Neural progenitor cell (in vitro differentiated cells): Measurements from ENCODE around the gene ZBTB7A. TPM values are rescaled to one million over a fixed set of nuclear protein-coding genes. Genes with fewer than 3 reads are reported as not detected.

Source experiments
- DNase-seq: peaks from one replicate; pipeline ENCODE4 v3.0.0-alpha.2; 2016; ENCODE audit warnings: low spot score
- H2AFZ ChIP-seq: fragments of 200-600 bp; sonication (generic); replicated peaks from 2 replicates; pipeline ENCODE4 v1.6.1; 2016; ENCODE audit warnings: antibody characterized with exemption
- H3F3A ChIP-seq: fragments of 200-600 bp; sonication (generic); 2 replicates; pipeline ENCODE4 v1.6.1; 2016; ENCODE audit warnings: antibody characterized with exemption, low read depth
- H3K27ac ChIP-seq: fragments of 200-600 bp; sonication (generic); 2 replicates; pipeline ENCODE4 v1.5.1; 2016; ENCODE audit warnings: mild to moderate bottlenecking
- H3K27me3 ChIP-seq: fragments of 200-600 bp; sonication (generic); 2 replicates; pipeline ENCODE4 v1.6.1; 2016; ENCODE audit warnings: mild to moderate bottlenecking, moderate library complexity
- H3K36me3 ChIP-seq: fragments of 200-600 bp; sonication (generic); 2 replicates; pipeline ENCODE4 v1.5.1; 2016
- H3K4me1 ChIP-seq: fragments of 200-600 bp; sonication (generic); 2 replicates; pipeline ENCODE4 v1.6.1; 2016; ENCODE audit warnings: mixed run types
- H3K4me2 ChIP-seq: fragments of 200-600 bp; sonication (generic); 2 replicates; pipeline ENCODE4 v1.6.1; 2016
- H3K4me3 ChIP-seq: fragments of 200-600 bp; sonication (generic); 2 replicates; pipeline ENCODE4 v1.5.1; 2016
- H3K79me2 ChIP-seq: fragments of 200-600 bp; sonication (generic); 2 replicates; pipeline ENCODE4 v1.6.1; 2016; ENCODE audit warnings: low read depth
- H3K9ac ChIP-seq: fragments of 200-600 bp; sonication (generic); 2 replicates; pipeline ENCODE4 v1.6.1; 2016
- H3K9me3 ChIP-seq: fragments of 200-600 bp; sonication (generic); 2 replicates; pipeline ENCODE4 v1.5.1; 2016; ENCODE audit warnings: low read depth
- H4K20me1 ChIP-seq: fragments of 200-600 bp; sonication (generic); 2 replicates; pipeline ENCODE4 v1.6.1; 2016; ENCODE audit warnings: low read depth
- H3K27ac Mint-ChIP-seq: 3 replicates; pipeline ENCODE4 v1.8.0; 2021; ENCODE audit warnings: mixed read lengths
- H3K27me3 Mint-ChIP-seq: 2 replicates; pipeline ENCODE4 v1.8.0; 2022; ENCODE audit warnings: low read depth, mild to moderate bottlenecking, inconsistent platforms, moderate library complexity, mixed read lengths; ENCODE audit not compliant: insufficient read depth
- H3K36me3 Mint-ChIP-seq: 3 replicates; pipeline ENCODE4 v1.8.0; 2021; ENCODE audit warnings: mixed read lengths
- H3K4me1 Mint-ChIP-seq: 3 replicates; pipeline ENCODE4 v1.8.0; 2021; ENCODE audit warnings: mixed read lengths
- H3K4me3 Mint-ChIP-seq: 3 replicates; pipeline ENCODE4 v1.8.0; 2021; ENCODE audit warnings: mild to moderate bottlenecking, moderate library complexity, mixed read lengths
- H3K9me3 Mint-ChIP-seq: 3 replicates; pipeline ENCODE4 v1.8.0; 2020; ENCODE audit warnings: mixed read lengths
- EZH2 ChIP-seq: fragments of 200-600 bp; sonication (generic); IDR thresholded peaks from 2 replicates; pipeline ENCODE4 v1.6.1; 2017; ENCODE audit warnings: antibody characterized with exemption, mild to moderate bottlenecking, moderate library complexity
- EZH2phosphoT487 ChIP-seq: fragments of 200-600 bp; sonication (generic); IDR thresholded peaks from 2 replicates; pipeline ENCODE4 v1.6.1; 2017; ENCODE audit warnings: antibody characterized with exemption
- total RNA-seq: library from RNA; depleted of rRNA; stranded (reverse); fragments of >200 nt; gene quantifications from 2 replicates; pipeline ENCODE4 v1.2.3, GENCODE V29; 2015; ENCODE audit warnings: low replicate concordance
- TF ChIP-seq, protein P1 (sequence below): fragments of 200-600 bp; sonication (generic); IDR thresholded peaks from 2 replicates; pipeline ENCODE4 v1.5.1; 2017; ENCODE audit warnings: antibody characterized with exemption, mild to moderate bottlenecking

ZBTB7A gene
- total RNA-seq, 1 donor from 2014 or later, result 4.0 TPM

DNA sequence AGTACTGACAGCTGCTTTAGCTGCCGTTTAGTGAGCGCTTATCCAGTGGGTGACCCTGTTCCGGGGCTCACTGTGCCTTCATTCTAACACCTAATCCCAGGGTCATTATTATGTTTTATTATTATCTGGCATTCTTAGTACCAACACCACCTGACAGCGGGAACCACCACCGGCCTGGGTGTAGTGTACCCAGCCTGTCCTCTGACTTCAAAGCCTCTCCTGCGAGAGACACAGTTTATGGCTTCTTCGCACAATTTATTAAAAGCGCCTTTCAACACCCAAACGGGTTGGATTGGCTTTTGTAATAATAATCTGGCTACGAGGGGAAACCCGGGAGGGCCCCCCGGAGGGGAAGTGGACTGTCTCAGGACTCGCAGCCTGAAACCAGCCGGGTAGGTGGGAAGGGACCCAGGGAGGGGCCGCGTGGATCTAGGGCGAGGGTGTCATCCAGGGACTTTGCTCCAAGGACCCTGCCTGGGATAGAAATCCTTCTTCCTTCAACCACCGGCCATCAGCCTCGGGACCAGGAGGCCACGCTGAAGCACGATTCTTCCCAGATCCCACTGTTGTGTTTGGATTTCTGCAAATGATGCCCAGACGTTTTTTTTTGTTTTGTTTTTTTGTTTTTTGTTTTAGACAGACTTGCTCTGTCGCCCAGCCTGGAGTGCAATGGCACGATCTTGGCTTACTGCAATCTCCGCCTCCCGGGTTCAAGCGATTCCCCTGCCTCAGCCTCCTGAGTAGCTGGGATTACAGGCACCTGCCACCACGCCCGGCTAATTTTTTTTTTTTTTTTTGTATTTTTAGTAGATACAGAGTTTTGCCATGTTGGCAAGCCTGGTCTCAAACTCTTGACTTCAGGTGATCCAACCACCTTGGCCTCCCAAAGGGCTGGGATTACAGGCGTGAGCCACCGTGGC is 1.6 kb upstream of the ZBTB7A start:
- Histone ChIP-seq H3K9ac (no peak overlapping the region), H2AFZ (no peak overlapping the region), H3K79me2 (peaks cover 18% of the 10 kb centered on the region), H3K4me2 (peak overlapping the region; percentile 98), H3F3A (peaks cover 31% of the 10 kb centered on the region), H3K27me3 (peaks cover 37% of the 10 kb centered on the region), H3K4me3 (peak overlapping the region; percentile 81), H4K20me1 (peaks cover 17% of the 10 kb centered on the region), H3K9me3 (no peaks in the 10 kb centered on the region), H3K4me1 (peaks cover 13% of the 10 kb centered on the region), H3K27ac (no peak overlapping the region), H3K36me3 (no peaks in the 10 kb centered on the region)
- peak; percentile 51 for TF ChIP-seq EZH2phosphoT487
- TF ChIP-seq, protein P1, sequence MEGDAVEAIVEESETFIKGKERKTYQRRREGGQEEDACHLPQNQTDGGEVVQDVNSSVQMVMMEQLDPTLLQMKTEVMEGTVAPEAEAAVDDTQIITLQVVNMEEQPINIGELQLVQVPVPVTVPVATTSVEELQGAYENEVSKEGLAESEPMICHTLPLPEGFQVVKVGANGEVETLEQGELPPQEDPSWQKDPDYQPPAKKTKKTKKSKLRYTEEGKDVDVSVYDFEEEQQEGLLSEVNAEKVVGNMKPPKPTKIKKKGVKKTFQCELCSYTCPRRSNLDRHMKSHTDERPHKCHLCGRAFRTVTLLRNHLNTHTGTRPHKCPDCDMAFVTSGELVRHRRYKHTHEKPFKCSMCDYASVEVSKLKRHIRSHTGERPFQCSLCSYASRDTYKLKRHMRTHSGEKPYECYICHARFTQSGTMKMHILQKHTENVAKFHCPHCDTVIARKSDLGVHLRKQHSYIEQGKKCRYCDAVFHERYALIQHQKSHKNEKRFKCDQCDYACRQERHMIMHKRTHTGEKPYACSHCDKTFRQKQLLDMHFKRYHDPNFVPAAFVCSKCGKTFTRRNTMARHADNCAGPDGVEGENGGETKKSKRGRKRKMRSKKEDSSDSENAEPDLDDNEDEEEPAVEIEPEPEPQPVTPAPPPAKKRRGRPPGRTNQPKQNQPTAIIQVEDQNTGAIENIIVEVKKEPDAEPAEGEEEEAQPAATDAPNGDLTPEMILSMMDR, result no peak
- TF ChIP-seq EZH2, result peak; percentile 68
- peaks cover 12% of the 10 kb centered on the region for H3K4me1 Mint-ChIP-seq
- DNase-seq, result no peak
- peaks cover 25% of the 10 kb centered on the region for H3K27me3 Mint-ChIP-seq
- no peak overlapping the region for H3K27ac Mint-ChIP-seq
- peak overlapping the region; percentile 82 for H3K4me3 Mint-ChIP-seq
- H3K36me3 Mint-ChIP-seq, result no peaks in the 10 kb centered on the region
- H3K9me3 Mint-ChIP-seq, result no peaks in the 10 kb centered on the region

DNA sequence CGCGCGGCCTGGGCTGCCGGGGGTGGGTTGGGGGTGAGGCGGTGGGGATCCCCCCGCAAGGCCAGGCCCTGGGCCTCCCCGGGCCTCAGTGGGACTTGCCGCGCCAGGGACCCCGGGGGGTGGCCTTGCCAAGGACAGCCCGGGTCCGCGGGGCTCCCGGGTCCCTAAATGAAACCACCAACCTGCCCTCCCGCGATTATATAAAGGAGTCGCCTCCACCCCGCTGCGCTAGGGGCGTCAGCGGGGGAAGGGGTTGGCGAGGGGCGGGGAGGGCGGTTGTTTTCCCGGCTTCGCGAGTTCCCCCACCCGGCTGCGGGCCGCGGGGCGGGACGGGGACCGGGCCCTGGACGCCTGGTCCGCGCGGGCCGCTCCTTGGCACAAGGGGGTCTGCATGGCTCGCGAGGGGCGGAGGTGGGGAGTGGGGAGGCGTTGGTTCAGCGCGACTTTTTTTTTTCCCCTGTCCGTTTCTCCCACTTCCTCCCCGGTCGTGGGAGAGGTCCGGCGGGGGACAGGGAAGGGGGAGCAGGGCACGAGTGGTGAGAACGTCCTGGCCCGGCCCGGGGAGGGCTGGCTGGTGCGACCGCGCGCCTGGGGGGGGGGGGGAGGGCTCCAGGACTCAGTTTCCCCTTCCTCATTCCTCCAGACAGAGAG is 822 bp upstream of the ZBTB7A start:
- peak overlapping the region; percentile 82 for H3K4me3 Mint-ChIP-seq
- peaks cover 37% of the 10 kb centered on the region for H3K27me3 ChIP-seq
- no peak overlapping the region for H3K9ac ChIP-seq
- no peaks in the 10 kb centered on the region for H3K9me3 Mint-ChIP-seq
- H3F3A ChIP-seq, result peaks cover 32% of the 10 kb centered on the region
- TF ChIP-seq EZH2 (peak; percentile 91), EZH2phosphoT487 (peak; percentile 82)
- TF ChIP-seq, protein P1, result no peak
- H3K9me3 ChIP-seq, result no peaks in the 10 kb centered on the region
- H3K4me3 ChIP-seq, result peak overlapping the region; percentile 81
- H3K27ac ChIP-seq, result no peak overlapping the region
- H3K79me2 ChIP-seq, result peaks cover 26% of the 10 kb centered on the region
- peaks cover 22% of the 10 kb centered on the region for H3K27me3 Mint-ChIP-seq
- no peak overlapping the region for H3K27ac Mint-ChIP-seq
- peak overlapping the region; percentile 98 for H3K4me2 ChIP-seq
- peaks cover 25% of the 10 kb centered on the region for H4K20me1 ChIP-seq
- DNase-seq, result peak; percentile 64
- H2AFZ ChIP-seq, result peak overlapping the region; percentile 85
- H3K36me3 ChIP-seq, result no peaks in the 10 kb centered on the region
- H3K36me3 Mint-ChIP-seq, result no peaks in the 10 kb centered on the region
- H3K4me1 Mint-ChIP-seq, result peaks cover 12% of the 10 kb centered on the region
- peaks cover 13% of the 10 kb centered on the region for H3K4me1 ChIP-seq

DNA sequence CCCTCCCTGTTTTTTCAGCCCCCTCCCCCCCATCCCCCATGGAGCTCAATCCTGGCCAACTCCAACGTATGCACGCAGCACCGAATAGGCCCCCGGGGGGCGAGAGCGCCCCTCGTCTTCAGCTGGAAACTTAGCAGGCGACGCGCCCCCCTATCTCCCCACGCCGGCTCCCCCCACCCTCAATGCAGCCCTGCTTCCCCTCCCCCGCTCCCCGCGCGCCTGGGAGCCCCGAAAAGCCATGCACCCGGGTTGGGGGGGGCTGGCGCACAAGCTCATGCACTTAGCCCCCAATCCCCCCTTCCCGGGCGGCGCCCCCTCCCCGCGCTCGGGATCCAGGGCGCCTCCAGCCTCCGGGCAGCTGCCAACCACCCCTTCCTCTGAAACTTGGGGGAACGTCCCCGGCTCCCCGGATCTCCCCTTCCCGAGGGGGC is 508 bp downstream of the ZBTB7A start:
- H3K4me2 ChIP-seq, result peak overlapping the region; percentile 98
- H3K27me3 Mint-ChIP-seq, result peaks cover 22% of the 10 kb centered on the region
- peaks cover 13% of the 10 kb centered on the region for H3K4me1 ChIP-seq
- H3K4me3 ChIP-seq, result peak overlapping the region; percentile 81
- peaks cover 38% of the 10 kb centered on the region for H4K20me1 ChIP-seq
- peaks cover 32% of the 10 kb centered on the region for H3F3A ChIP-seq
- peak overlapping the region; percentile 85 for H2AFZ ChIP-seq
- no peaks in the 10 kb centered on the region for H3K36me3 ChIP-seq
- peaks cover 39% of the 10 kb centered on the region for H3K79me2 ChIP-seq
- H3K9me3 Mint-ChIP-seq, result no peaks in the 10 kb centered on the region
- H3K27ac Mint-ChIP-seq, result no peak overlapping the region
- TF ChIP-seq EZH2 (no peak), EZH2phosphoT487 (no peak)
- TF ChIP-seq, protein P1, result no peak
- no peak for DNase-seq
- peaks cover 37% of the 10 kb centered on the region for H3K27me3 ChIP-seq
- H3K9ac ChIP-seq, result no peak overlapping the region
- peaks cover 12% of the 10 kb centered on the region for H3K4me1 Mint-ChIP-seq
- H3K36me3 Mint-ChIP-seq, result no peaks in the 10 kb centered on the region
- H3K27ac ChIP-seq, result no peak overlapping the region
- H3K4me3 Mint-ChIP-seq, result peak overlapping the region; percentile 77
- H3K9me3 ChIP-seq, result no peaks in the 10 kb centered on the region
